Ascending aorta (tissue), 2 donors: ENCODE measurements around the gene PPP1R16B. TPM values are rescaled to one million over a fixed set of nuclear protein-coding genes. Genes with fewer than 3 reads are reported as not detected.

ENCODE experiments used
- DNase-seq, 2 donors: peaks; one replicate each; pipeline ENCODE4 v3.0.0-alpha.2; 2019; ENCODE audit warnings: low spot score in 2 of 2
- H3K27ac ChIP-seq, 2 donors: fragments of 200-600 bp; sonication (generic); one replicate each; pipeline ENCODE4 v1.5.1; 2016 to 2017; ENCODE audit warnings: mild to moderate bottlenecking in 1 of 2
- H3K27me3 ChIP-seq: fragments of 200-600 bp; sonication (generic); one replicate; pipeline ENCODE4 v1.5.1; 2017
- H3K36me3 ChIP-seq, 2 donors: fragments of 200-600 bp; sonication (generic); one replicate each; pipeline ENCODE4 v1.5.1; 2016
- H3K4me1 ChIP-seq, 2 donors: fragments of 200-600 bp; sonication (generic); one replicate each; pipeline ENCODE4 v1.5.1; 2016 to 2017; ENCODE audit warnings: mild to moderate bottlenecking in 1 of 2
- H3K4me3 ChIP-seq, 2 donors: fragments of 200-600 bp; sonication (generic); one replicate each; pipeline ENCODE4 v1.5.1; 2016 to 2017; ENCODE audit warnings: mild to moderate bottlenecking in 1 of 2
- H3K9me3 ChIP-seq, 2 donors: fragments of 200-600 bp; sonication (generic); one replicate each; pipeline ENCODE4 v1.5.1; 2016
- intact Hi-C: fragments of 100-400 bp; cut with DNase I; formaldehyde crosslinking; loops from one replicate; pipeline ENCODE4 v1.15.1; 2023
- total RNA-seq: library from RNA; depleted of rRNA; stranded (reverse); fragments of >200 nt; gene quantifications from one replicate; pipeline ENCODE4 v1.1.0, GENCODE V29; 2016
- TF ChIP-seq, protein P1 (sequence below), 3 experiments: fragments of 200-600 bp in 2 of 3; fragments of 450-650 bp in 1 of 3; sonication (generic) in 2 of 3; IDR thresholded peaks; one replicate each; pipeline ENCODE4 v1.5.1; 2016 to 2019; ENCODE audit warnings: antibody characterized with exemption in 3 of 3, mild to moderate bottlenecking in 1 of 3, moderate library complexity in 1 of 3

The PPP1R16B gene
- total RNA-seq, 1 donor from 2014 or later = 26.4 TPM

DNA sequence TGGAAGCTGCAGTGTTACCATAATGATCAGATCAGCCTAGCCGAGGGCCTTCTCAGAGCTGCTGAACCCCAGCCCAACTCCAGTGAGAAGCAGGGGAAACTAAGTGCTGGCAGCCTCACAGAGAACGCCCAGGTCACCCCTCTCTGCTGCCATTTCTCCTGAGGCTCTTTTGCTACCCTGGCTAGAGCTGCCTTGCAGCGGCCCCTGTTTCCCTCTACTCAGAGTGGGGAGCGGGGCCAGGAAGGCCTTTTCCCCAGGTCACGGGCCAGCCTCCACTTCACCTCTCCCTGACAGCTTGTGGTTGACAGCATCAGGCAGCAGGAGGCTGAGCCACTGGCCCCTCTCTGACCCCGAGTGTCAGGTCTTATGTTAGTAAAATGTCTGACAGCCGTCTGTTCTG, 34.5 kb upstream of the PPP1R16B start:
- Histone ChIP-seq H3K27me3 (no peaks in the 10 kb centered on the region), H3K36me3 (peaks cover 27 to 53% of the 10 kb centered on the region in 2 donors), H3K27ac (peak overlapping the region in 1 of 2 donors; percentile 2), H3K4me1 (peaks cover 4 to 7% of the 10 kb centered on the region in 2 donors), H3K4me3 (no peak overlapping the region), H3K9me3 (no peaks in the 10 kb centered on the region)
- TF ChIP-seq, protein P1, sequence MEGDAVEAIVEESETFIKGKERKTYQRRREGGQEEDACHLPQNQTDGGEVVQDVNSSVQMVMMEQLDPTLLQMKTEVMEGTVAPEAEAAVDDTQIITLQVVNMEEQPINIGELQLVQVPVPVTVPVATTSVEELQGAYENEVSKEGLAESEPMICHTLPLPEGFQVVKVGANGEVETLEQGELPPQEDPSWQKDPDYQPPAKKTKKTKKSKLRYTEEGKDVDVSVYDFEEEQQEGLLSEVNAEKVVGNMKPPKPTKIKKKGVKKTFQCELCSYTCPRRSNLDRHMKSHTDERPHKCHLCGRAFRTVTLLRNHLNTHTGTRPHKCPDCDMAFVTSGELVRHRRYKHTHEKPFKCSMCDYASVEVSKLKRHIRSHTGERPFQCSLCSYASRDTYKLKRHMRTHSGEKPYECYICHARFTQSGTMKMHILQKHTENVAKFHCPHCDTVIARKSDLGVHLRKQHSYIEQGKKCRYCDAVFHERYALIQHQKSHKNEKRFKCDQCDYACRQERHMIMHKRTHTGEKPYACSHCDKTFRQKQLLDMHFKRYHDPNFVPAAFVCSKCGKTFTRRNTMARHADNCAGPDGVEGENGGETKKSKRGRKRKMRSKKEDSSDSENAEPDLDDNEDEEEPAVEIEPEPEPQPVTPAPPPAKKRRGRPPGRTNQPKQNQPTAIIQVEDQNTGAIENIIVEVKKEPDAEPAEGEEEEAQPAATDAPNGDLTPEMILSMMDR (IDR thresholded peaks at IDR 0.05) = no peak
- DNase-seq = no peak
- intact Hi-C loops = no loop called here

GRCh38 chr20:38771621-38772020, 33.9 kb upstream of the PPP1R16B start:
- Histone ChIP-seq H3K4me1 (peaks cover 0 to 2% of the 10 kb centered on the region in 2 donors), H3K9me3 (no peaks in the 10 kb centered on the region), H3K36me3 (peaks cover 27 to 53% of the 10 kb centered on the region in 2 donors), H3K27ac (no peak overlapping the region), H3K27me3 (no peaks in the 10 kb centered on the region), H3K4me3 (no peak overlapping the region)
- DNase-seq = no peak
- TF ChIP-seq, protein P1 (IDR thresholded peaks at IDR 0.05) = no peak
- intact Hi-C loops = no loop called here

DNA sequence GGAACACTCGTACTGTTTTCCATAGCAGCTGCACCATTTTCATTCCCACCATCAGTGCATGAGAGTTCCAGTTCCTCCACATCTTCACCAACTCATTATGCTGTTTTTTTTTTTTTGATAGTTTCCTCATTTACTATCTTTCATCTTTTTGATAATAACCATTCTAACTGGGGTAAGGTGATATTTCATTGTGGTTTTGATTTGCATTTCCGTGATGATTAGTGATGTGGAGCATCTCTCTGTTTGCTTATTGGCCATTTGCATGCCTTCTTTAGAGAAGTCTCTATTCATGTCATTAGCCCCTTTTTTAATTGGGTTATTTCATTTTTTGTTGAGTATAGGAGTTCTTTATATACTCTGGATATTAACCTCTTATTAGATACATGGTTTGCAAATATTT, 31.3 kb upstream of the PPP1R16B start:
- intact Hi-C loops = no loop called here
- no peaks in the 10 kb centered on the region for H3K27me3 ChIP-seq
- peaks cover 22 to 38% of the 10 kb centered on the region in 2 donors for H3K36me3 ChIP-seq
- TF ChIP-seq, protein P1 (IDR thresholded peaks at IDR 0.05) = no peak
- H3K4me1 ChIP-seq = no peaks in the 10 kb centered on the region
- H3K9me3 ChIP-seq = no peaks in the 10 kb centered on the region
- no peak overlapping the region for H3K4me3 ChIP-seq
- no peak overlapping the region for H3K27ac ChIP-seq
- no peak for DNase-seq

- Histone ChIP-seq H3K27ac (no peak overlapping the region), H3K27me3 (no peaks in the 10 kb centered on the region), H3K36me3 (peaks cover 22 to 26% of the 10 kb centered on the region in 2 donors), H3K9me3 (no peaks in the 10 kb centered on the region), H3K4me1 (no peaks in the 10 kb centered on the region), H3K4me3 (no peak overlapping the region)
- TF ChIP-seq, protein P1 (IDR thresholded peaks at IDR 0.05) = no peak
- intact Hi-C loops = no loop called here
- no peak for DNase-seq
These were observed 29.1 kb upstream of the PPP1R16B start for GRCh38 chr20:38776363-38776762.

DNA sequence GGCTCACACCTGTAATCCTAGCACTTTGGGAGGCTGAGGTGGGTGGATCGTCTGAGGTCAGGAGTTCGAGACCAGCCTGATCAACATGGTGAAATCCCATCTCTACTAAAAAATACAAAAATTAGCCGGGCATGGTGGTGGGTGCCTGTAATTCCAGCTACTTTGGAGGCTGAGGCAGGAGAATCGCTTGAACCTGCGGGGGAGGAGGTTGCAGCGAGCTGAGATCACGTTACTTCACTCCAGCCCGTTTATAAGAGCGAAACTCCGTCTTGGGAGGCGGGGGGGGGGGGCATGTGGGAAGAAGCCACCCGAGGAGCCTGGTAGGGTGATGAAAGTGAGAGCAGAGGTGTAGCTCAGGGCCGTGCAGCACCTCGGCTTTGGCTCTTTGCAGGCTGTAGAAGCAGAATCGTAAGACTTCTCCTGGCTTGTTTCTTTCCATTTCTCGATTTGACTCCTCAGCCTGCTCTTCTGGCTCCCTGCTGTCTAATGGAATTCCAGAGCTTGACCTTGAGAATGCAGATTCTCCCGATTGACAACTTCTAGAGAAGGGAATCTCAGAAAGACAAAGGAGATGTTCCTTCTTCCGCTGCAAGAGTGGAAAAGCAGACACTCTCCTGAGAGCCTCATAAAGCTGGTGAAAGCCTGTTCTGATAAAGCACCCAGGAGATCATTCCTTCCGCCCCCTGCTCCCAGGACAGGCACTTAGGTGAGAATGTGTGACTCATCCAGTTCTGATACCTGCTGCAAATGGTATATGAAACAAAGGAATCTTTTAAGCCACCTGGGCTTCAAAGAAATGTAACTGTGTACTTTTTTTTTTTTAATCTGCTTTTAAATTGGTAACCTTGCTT, 26.0 kb upstream of the PPP1R16B start:
- Histone ChIP-seq H3K4me1 (no peaks in the 10 kb centered on the region), H3K36me3 (peaks cover under 1 to 3% of the 10 kb centered on the region in 2 donors), H3K27ac (no peak overlapping the region), H3K9me3 (no peaks in the 10 kb centered on the region), H3K4me3 (no peak overlapping the region), H3K27me3 (no peaks in the 10 kb centered on the region)
- TF ChIP-seq, protein P1 (IDR thresholded peaks at IDR 0.05) = no peak
- DNase-seq = no peak
- intact Hi-C loops = no loop called here
